GM21423 (cell line): ENCODE data around the gene APLP2.
"Not testable (repeated sequence)": the region's sequence is repeated elsewhere in the genome, so short reads cannot be mapped to it uniquely, and the experiment has no call there.

Experiments
- ATAC-seq: cut with Tn5 transposase; IDR thresholded peaks from one replicate; pipeline ENCODE4 v1.9.1; 2021; ENCODE audit warnings: mild to moderate bottlenecking, moderate library complexity; ENCODE audit not compliant: unreplicated experiment

APLP2 gene

DNA sequence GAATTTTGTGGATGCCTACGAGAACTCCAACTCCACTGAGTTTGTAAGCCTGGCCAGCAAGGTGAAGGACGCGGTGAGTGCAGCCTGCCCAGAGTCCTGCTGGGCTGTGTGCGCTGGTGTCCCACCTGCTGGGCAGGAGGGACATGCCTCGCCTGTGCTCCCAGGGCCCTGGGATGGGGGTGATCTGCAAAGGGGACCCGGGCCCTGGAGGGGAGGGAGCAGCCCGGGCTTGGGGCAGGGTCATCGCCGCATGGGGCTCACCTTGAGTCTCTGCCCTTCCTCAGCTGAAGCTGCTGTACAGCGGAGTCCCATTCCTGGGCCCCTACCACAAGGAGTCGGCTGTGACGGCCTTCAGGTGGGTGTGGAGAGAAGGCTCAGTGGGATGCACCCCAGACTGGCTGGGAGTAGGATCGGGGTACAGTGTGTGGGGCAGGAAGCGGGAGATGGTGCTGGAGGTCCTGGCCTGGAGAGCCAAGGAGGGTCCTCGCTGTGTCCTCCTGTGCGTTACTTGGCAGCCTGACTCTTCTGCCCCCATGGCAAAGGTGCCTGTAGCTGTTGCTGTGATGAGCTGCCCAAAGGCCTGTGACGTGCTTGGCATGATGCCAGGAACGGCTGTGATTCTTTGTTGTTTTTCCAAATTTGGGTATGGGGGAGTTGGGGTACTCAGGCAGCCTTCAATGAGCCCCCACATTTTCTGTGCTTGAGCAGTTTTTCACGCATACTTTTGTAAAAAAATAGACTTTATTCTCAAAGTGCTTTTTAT lies 119.1 kb downstream of the APLP2 start:
- ATAC-seq = no peak

DNA sequence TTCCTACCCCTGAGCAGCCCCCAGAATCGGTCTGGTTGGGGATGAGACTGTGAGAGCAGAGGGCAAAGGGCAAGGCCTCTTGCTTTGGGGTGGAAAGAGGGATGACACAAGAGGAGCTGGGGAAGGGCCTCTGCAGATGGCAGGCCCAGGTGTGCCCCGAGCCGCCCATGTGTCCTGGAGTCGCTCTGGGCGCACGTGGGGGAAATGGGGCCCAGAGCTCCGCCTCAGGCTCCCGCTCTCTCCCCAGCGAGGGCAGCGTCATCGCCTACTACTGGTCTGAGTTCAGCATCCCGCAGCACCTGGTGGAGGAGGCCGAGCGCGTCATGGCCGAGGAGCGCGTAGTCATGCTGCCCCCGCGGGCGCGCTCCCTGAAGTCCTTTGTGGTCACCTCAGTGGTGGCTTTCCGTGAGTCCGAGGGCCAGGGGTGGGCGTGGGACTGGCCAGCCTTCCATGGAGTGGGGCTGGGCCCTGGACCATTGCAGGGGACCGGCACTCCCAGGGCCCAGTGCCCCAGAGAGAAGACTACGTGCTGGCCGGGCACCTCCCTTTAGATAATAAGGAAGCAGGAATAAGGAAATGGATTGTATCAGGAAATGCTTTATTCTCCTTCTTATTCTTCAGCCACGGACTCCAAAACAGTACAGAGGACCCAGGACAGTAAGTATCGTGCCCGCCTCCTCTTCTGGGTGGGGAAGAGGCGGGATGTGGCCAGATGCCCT lies 120.0 kb downstream of the APLP2 start:
- ATAC-seq = no peak

DNA sequence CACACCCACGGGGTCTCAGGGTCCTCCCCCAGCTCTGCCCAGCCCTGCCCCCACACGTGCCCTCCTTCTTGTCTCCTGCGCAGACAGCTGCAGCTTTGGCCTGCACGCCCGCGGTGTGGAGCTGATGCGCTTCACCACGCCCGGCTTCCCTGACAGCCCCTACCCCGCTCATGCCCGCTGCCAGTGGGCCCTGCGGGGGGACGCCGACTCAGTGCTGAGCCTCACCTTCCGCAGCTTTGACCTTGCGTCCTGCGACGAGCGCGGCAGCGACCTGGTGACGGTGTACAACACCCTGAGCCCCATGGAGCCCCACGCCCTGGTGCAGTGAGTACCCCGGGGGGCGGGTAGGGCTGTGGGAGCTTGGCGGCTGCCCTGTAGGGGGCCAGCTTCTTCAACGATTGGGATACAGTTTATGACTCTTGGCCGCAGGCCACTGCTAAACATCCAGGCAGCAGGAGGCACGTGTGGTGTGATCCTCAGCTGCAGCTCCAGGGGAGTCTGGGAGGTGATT lies 120.7 kb downstream of the APLP2 start:
- no peak for ATAC-seq

DNA sequence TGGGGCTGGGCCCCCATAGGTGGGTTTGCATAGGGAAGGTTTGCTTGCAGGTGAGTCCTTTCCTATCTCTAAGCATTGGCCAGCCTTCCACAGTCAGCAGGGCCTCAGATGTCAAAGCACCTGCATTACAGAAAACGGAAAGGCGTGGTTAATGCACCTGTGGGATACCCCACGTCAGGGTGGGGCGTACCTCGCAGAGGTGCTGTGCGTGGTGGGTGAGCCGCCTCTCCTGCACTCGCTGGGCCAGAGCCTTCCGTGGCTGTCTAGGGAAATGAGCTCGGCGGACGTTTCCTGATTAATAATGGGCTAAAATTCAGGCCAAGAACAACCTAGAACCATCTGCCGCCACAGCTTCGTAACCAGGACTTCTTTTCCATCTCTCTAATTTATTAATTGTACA lies 122.2 kb downstream of the APLP2 start:
- ATAC-seq = no peak

DNA sequence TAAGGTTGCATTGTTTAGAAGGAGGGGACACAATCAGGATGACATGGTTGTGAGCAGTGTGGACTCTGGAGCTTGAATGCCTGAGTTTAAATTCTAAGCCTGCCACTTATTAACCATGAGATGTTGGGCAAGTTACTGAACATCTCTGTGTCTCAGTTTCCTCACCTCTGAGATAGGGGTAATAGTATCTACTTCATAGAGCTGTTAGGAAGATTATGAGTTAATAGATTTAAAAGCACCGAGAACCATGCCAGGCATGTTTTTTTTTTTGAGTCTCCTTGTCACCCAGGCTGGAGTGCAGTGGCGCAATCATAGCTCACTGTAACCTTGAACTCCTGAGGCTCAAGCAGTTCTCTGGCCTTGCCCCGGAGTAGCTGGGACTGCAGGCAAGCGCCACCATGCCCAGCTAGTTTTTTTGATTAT lies 123.2 kb downstream of the APLP2 start:
- ATAC-seq = no peak

DNA sequence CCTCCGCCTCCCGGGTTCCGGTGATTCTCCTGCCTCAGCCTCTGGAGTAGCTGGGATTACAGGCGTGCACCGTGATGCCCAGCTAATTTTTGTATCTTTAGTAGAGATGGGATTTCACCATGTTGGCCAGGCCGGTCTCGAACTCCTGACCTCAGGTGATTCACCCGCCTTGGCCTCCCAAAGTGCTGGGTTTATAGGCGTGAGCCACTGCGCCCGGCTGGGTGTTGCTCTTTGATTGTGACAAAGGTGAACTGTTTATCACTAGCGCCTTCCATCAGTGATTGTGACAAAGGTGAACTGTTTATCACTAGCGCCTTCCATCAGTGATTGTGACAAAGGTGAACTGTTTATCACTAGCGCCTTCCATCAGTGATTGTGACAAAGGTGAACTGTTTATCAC lies 123.9 kb downstream of the APLP2 start:
- ATAC-seq = not testable (repeated sequence)
